GM12878 (cell line): ENCODE measurements around the gene MCTP2. TPM values are rescaled to one million over a fixed set of nuclear protein-coding genes. Genes with fewer than 3 reads are reported as not detected.

Source experiments
- PAX8 ChIP-seq: fragments of 450-650 bp; IDR thresholded peaks from 2 replicates; pipeline ENCODE4 v1.6.1; 2017; ENCODE audit warnings: mild to moderate bottlenecking, moderate library complexity
- RAD51 ChIP-seq: fragments of 450-650 bp; IDR thresholded peaks from 2 replicates; pipeline ENCODE4 v1.6.1; 2016; ENCODE audit warnings: moderate library complexity, mild to moderate bottlenecking, inconsistent platforms
- polyA plus RNA-seq, 11 experiments: library from polyadenylated mRNA; depleted of rRNA in 4 of 11; unstranded in 6 of 11; stranded (reverse) in 5 of 11; fragments of >200 nt; fragmentation: Nextera tagmentation in 4 of 11; fragmentation: Illumina TruSeq in 1 of 11; extraction: Ambion mirVana in 4 of 11; extraction: Trizol in 1 of 11; gene quantifications; 1 replicate in 1 of 11; 2 replicates in 10 of 11; pipeline versions ENCODE4 v1.2.1 to v1.2.3, GENCODE V29; 2011 to 2016; ENCODE audit warnings: inconsistent platforms in 2 of 11, missing spikeins in 2 of 11, low read depth in 1 of 11
- total RNA-seq, 4 experiments: library from RNA; depleted of rRNA in 3 of 4; stranded (reverse); fragments of >200 nt in 3 of 4; fragmentation: Illumina TruSeq in 1 of 4; extraction: Trizol in 1 of 4; gene quantifications; 2 replicates each; pipeline versions ENCODE4 v1.2.1 to v1.2.3, GENCODE V29; 2013 to 2021
- TF ChIP-seq, protein P1 (sequence below): IDR thresholded peaks from 2 replicates; pipeline ENCODE4 v1.6.1; 2011; ENCODE audit warnings: borderline replicate concordance, low read depth, mild to moderate bottlenecking, moderate library complexity, low read length; ENCODE audit not compliant: insufficient read depth, poor library complexity, severe bottlenecking
- TF ChIP-seq, protein P2 (sequence below): IDR thresholded peaks from 2 replicates; pipeline ENCODE4 v1.6.1; 2012; ENCODE audit warnings: low read depth, low read length, improper control_type of control experiment
- TF ChIP-seq, protein P3 (sequence below): fragments of 450-650 bp; IDR thresholded peaks from 2 replicates; pipeline ENCODE4 v1.6.1; 2017; ENCODE audit warnings: antibody characterized with exemption, mild to moderate bottlenecking, moderate library complexity

MCTP2 gene
- total and polyA plus RNA-seq, 10 of the 15 experiments (the other 5 are each of a cell fraction or from before 2014, with no cell fraction given): 0.24 to 48.5 (median 0.88) TPM

DNA sequence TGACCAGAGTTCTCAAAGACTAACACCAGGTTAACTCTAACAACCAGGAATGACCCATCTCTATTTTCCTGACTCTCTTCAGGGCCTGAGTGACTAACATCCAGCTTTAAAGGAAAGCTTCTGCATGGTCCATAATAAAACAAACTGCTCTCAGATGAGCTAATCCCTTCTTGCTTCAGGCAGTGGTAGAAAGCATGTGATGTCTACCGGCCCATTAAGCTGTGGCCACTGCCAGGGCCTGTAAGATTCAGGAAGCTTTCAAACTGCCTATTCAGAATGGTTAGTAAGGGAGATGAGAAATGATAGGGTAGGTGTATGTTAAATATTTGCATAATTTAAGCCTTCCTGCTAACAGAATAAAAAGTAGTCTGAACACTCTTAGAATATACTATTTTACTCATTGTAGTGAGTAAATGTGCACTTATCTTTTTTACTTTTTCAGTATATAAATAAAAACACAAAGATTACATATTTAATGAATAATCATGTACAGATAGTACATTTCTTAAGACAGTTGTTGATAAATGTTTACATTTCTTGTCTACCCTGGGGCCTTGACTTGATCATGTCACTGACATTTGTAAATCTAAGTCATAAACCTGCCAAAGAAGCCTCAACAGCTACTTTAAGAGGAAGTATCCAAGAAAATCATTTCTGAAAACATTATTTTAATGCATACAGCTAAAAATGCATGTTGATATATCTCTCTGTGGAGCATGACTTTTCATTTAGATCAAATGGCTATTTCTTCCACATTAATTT, 222.0 kb downstream of the MCTP2 start (continued):
- TF ChIP-seq, protein P1, sequence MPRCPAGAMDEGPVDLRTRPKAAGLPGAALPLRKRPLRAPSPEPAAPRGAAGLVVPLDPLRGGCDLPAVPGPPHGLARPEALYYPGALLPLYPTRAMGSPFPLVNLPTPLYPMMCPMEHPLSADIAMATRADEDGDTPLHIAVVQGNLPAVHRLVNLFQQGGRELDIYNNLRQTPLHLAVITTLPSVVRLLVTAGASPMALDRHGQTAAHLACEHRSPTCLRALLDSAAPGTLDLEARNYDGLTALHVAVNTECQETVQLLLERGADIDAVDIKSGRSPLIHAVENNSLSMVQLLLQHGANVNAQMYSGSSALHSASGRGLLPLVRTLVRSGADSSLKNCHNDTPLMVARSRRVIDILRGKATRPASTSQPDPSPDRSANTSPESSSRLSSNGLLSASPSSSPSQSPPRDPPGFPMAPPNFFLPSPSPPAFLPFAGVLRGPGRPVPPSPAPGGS: no peak
- TF ChIP-seq, protein P2, sequence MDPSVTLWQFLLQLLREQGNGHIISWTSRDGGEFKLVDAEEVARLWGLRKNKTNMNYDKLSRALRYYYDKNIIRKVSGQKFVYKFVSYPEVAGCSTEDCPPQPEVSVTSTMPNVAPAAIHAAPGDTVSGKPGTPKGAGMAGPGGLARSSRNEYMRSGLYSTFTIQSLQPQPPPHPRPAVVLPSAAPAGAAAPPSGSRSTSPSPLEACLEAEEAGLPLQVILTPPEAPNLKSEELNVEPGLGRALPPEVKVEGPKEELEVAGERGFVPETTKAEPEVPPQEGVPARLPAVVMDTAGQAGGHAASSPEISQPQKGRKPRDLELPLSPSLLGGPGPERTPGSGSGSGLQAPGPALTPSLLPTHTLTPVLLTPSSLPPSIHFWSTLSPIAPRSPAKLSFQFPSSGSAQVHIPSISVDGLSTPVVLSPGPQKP: no peak
- TF ChIP-seq, protein P3, sequence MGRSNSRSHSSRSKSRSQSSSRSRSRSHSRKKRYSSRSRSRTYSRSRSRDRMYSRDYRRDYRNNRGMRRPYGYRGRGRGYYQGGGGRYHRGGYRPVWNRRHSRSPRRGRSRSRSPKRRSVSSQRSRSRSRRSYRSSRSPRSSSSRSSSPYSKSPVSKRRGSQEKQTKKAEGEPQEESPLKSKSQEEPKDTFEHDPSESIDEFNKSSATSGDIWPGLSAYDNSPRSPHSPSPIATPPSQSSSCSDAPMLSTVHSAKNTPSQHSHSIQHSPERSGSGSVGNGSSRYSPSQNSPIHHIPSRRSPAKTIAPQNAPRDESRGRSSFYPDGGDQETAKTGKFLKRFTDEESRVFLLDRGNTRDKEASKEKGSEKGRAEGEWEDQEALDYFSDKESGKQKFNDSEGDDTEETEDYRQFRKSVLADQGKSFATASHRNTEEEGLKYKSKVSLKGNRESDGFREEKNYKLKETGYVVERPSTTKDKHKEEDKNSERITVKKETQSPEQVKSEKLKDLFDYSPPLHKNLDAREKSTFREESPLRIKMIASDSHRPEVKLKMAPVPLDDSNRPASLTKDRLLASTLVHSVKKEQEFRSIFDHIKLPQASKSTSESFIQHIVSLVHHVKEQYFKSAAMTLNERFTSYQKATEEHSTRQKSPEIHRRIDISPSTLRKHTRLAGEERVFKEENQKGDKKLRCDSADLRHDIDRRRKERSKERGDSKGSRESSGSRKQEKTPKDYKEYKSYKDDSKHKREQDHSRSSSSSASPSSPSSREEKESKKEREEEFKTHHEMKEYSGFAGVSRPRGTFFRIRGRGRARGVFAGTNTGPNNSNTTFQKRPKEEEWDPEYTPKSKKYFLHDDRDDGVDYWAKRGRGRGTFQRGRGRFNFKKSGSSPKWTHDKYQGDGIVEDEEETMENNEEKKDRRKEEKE: no peak
- TF ChIP-seq RAD51 (no peak), PAX8 (no peak)
- TF ChIP-seq, all 136 proteins: peak for 0
